ENCODE measurements around the gene ILF3. TPM values are rescaled to one million over a fixed set of nuclear protein-coding genes. Genes with fewer than 3 reads are reported as not detected.

Gene ILF3
- polyA plus RNA-seq, 1 donor (not counting 4 experiments of a cell fraction or from before 2014, with no cell fraction given) = 162 TPM

- H3K36me3 ChIP-seq (ENCODE audit: control insufficient read depth in 2 of 2, extremely low read depth in 1 of 2, insufficient read depth in 2 of 2, low read length in 2 of 2) = peaks cover 42 to 48% of the 10 kb centered on the region in 2 experiments
- H3K4me3 ChIP-seq (ENCODE audit: control insufficient read depth in 2 of 3, extremely low read depth in 1 of 3, insufficient read depth in 2 of 3, low read depth in 1 of 3, low read length in 3 of 3) = no peak overlapping the region
- peaks cover 2% of the 10 kb centered on the region for H3K79me2 ChIP-seq (ENCODE audit: control insufficient read depth, insufficient read depth, low read length)
- no peak overlapping the region for H2AFZ ChIP-seq (ENCODE audit: control insufficient read depth, low read length)
- H3K4me2 ChIP-seq (ENCODE audit: control insufficient read depth, extremely low read depth, insufficient read depth, low read depth, low read length) = no peak overlapping the region
- no peaks in the 10 kb centered on the region for H3K27me3 ChIP-seq (ENCODE audit: control insufficient read depth, extremely low read depth, insufficient read depth, low read length)
- H4K20me1 ChIP-seq (ENCODE audit: control insufficient read depth, extremely low read depth, insufficient read depth, low read length) = peaks cover 4% of the 10 kb centered on the region
- H3K27ac ChIP-seq (ENCODE audit: control insufficient read depth, insufficient read depth, low read length) = no peak overlapping the region
- dilution Hi-C loops (cut with MboI; ENCODE audit: extremely low pct_ligation_motif_present, low sequenced_read_pairs) = no loop called here
- TF ChIP-seq EZH2 (IDR thresholded peaks at IDR 0.05; ENCODE audit: low read length) = no peak
- no peak for TF ChIP-seq CTCF (optimal IDR thresholded peaks at IDR 0.05 in 1 of 3, IDR thresholded peaks at IDR 0.05 in 1 of 3, conservative IDR thresholded peaks at IDR 0.05 in 1 of 3; ENCODE audit: extremely low read depth in 1 of 3, insufficient read depth in 2 of 3, low read length in 3 of 3)
- DNase-seq (ENCODE audit: low read depth, low spot score) (no peak), FAIRE-seq (no peak)
- H3K9ac ChIP-seq (ENCODE audit: control insufficient read depth, extremely low read depth, insufficient read depth, low read length) = no peak overlapping the region
- no peaks in the 10 kb centered on the region for H3K9me3 ChIP-seq (ENCODE audit: control insufficient read depth, low read depth, low read length)
- no peaks in the 10 kb centered on the region for H3K9me1 ChIP-seq (ENCODE audit: control insufficient read depth, extremely low read depth, insufficient read depth, low read length)
- no peaks in the 10 kb centered on the region for H3K4me1 ChIP-seq (ENCODE audit: control insufficient read depth, extremely low read depth, insufficient read depth, low read length)
These were observed 19.2 kb upstream of the ILF3 start for GRCh38 chr19:10634963-10635362.

GRCh38 chr19:10636304-10636972, 17.7 kb upstream of the ILF3 start:
- Histone ChIP-seq H3K79me2 (ENCODE audit: control insufficient read depth, insufficient read depth, low read length) (peaks cover 2% of the 10 kb centered on the region), H3K9ac (ENCODE audit: control insufficient read depth, extremely low read depth, insufficient read depth, low read length) (no peak overlapping the region), H3K27me3 (ENCODE audit: control insufficient read depth, extremely low read depth, insufficient read depth, low read length) (no peaks in the 10 kb centered on the region), H3K4me2 (ENCODE audit: control insufficient read depth, extremely low read depth, insufficient read depth, low read depth, low read length) (no peak overlapping the region), H2AFZ (ENCODE audit: control insufficient read depth, low read length) (no peak overlapping the region), H3K9me1 (ENCODE audit: control insufficient read depth, extremely low read depth, insufficient read depth, low read length) (no peaks in the 10 kb centered on the region), H3K4me3 (ENCODE audit: control insufficient read depth in 2 of 3, extremely low read depth in 1 of 3, insufficient read depth in 2 of 3, low read depth in 1 of 3, low read length in 3 of 3) (no peak overlapping the region), H3K9me3 (ENCODE audit: control insufficient read depth, low read depth, low read length) (no peaks in the 10 kb centered on the region), H4K20me1 (ENCODE audit: control insufficient read depth, extremely low read depth, insufficient read depth, low read length) (peaks cover 4% of the 10 kb centered on the region), H3K27ac (ENCODE audit: control insufficient read depth, insufficient read depth, low read length) (no peak overlapping the region), H3K4me1 (ENCODE audit: control insufficient read depth, extremely low read depth, insufficient read depth, low read length) (no peaks in the 10 kb centered on the region), H3K36me3 (ENCODE audit: control insufficient read depth in 2 of 2, extremely low read depth in 1 of 2, insufficient read depth in 2 of 2, low read length in 2 of 2) (peaks cover 43 to 46% of the 10 kb centered on the region in 2 experiments)
- TF ChIP-seq EZH2 (IDR thresholded peaks at IDR 0.05; ENCODE audit: low read length) (no peak), CTCF (optimal IDR thresholded peaks at IDR 0.05 in 1 of 3, IDR thresholded peaks at IDR 0.05 in 1 of 3, conservative IDR thresholded peaks at IDR 0.05 in 1 of 3; ENCODE audit: extremely low read depth in 1 of 3, insufficient read depth in 2 of 3, low read length in 3 of 3) (no peak)
- no peak for DNase-seq (ENCODE audit: low read depth, low spot score)
- FAIRE-seq = no peak
- dilution Hi-C loops (cut with MboI; ENCODE audit: extremely low pct_ligation_motif_present, low sequenced_read_pairs) = no loop called here
